OCI-LY7 (cell line): ENCODE data around the gene STAB1. TPM values are rescaled to one million over a fixed set of nuclear protein-coding genes. Genes with fewer than 3 reads are reported as not detected.
A peak's percentile ranks its signal among the peaks of the same experiment; 100 is the strongest.

ENCODE experiments used
- BruUV-seq: library from RNA; stranded (reverse); fragments of 400-500 nt; replicated peaks from 2 replicates; lab custom pipeline; 2021; lab: Mats Ljungman, UMichigan
- CTCF ChIA-PET: fragments of 300-600 bp; sonication (Branson Sonifier 250); formaldehyde crosslinking; loops from one replicate; lab custom pipeline; 2022; ENCODE audit warnings: antibody characterized with exemption; ENCODE audit not compliant: unreplicated experiment; lab: Charles Lee
- POLR2A ChIA-PET: fragments of 300-600 bp; sonication (Branson Sonifier 250); formaldehyde crosslinking; loops from one replicate; lab custom pipeline; 2022; ENCODE audit warnings: antibody characterized with exemption; lab: Charles Lee
- DNase-seq: peaks from one replicate; pipeline ENCODE4 v3.0.0-alpha.2; 2015; ENCODE audit warnings: low spot score
- H2AFZ ChIP-seq: fragments of 200-600 bp; sonication (generic), shearing (Covaris generic); 2 replicates; pipeline ENCODE4 v1.6.1; 2014; ENCODE audit warnings: mild to moderate bottlenecking, antibody characterized with exemption, low read length, moderate library complexity
- H3K27ac ChIP-seq: fragments of 200-600 bp; sonication (generic); 2 replicates; pipeline ENCODE4 v1.5.1; 2014; ENCODE audit warnings: mixed run types, low read depth, mild to moderate bottlenecking, moderate library complexity, low read length, inconsistent platforms; ENCODE audit not compliant: poor library complexity, severe bottlenecking
- H3K36me3 ChIP-seq: fragments of 200-600 bp; sonication (generic); 2 replicates; pipeline ENCODE4 v1.6.1; 2014; ENCODE audit warnings: mild to moderate bottlenecking, antibody characterized with exemption, low read length, moderate library complexity, mixed read lengths; ENCODE audit not compliant: insufficient read depth
- H3K4me1 ChIP-seq: fragments of 200-600 bp; sonication (generic); 2 replicates; pipeline ENCODE4 v1.5.1; 2014; ENCODE audit warnings: mild to moderate bottlenecking, low read length; ENCODE audit not compliant: insufficient read depth, poor library complexity, severe bottlenecking
- H3K4me2 ChIP-seq: fragments of 200-600 bp; sonication (generic); 2 replicates; pipeline ENCODE4 v1.6.1; 2014; ENCODE audit warnings: mild to moderate bottlenecking, low read length
- H3K4me3 ChIP-seq: fragments of 200-600 bp; sonication (generic); 2 replicates; pipeline ENCODE4 v1.5.1; 2014; ENCODE audit warnings: mild to moderate bottlenecking, low read depth, low read length; ENCODE audit not compliant: poor library complexity, severe bottlenecking
- H3K79me2 ChIP-seq: fragments of 200-600 bp; sonication (generic); 2 replicates; pipeline ENCODE4 v1.6.1; 2016; ENCODE audit warnings: low read depth, mild to moderate bottlenecking, low read length, moderate library complexity, mixed read lengths; ENCODE audit not compliant: insufficient read depth
- H3K9me2 ChIP-seq: fragments of 200-600 bp; sonication (generic); 2 replicates; pipeline ENCODE4 v1.6.1; 2016; ENCODE audit warnings: mild to moderate bottlenecking, low read length, mixed read lengths; ENCODE audit not compliant: insufficient read depth
- H3K9me3 ChIP-seq: fragments of 200-600 bp; sonication (generic); 2 replicates; pipeline ENCODE4 v1.6.1; 2014; ENCODE audit warnings: mild to moderate bottlenecking, mixed run types, low read length, mixed read lengths
- H4K20me1 ChIP-seq: fragments of 200-600 bp; sonication (generic); 2 replicates; pipeline ENCODE4 v1.6.1; 2014; ENCODE audit warnings: mild to moderate bottlenecking, antibody characterized with exemption, low read length, moderate library complexity, mixed read lengths; ENCODE audit not compliant: insufficient read depth
- CTCF ChIP-seq: fragments of 200-600 bp; sonication (generic); conservative IDR thresholded peaks from 2 replicates; pipeline ENCODE4 v1.5.1; 2014; ENCODE audit warnings: mild to moderate bottlenecking, antibody characterized with exemption, low read length, moderate library complexity, mixed read lengths
- EZH2phosphoT487 ChIP-seq: fragments of 200-600 bp; sonication (generic); IDR thresholded peaks from 2 replicates; pipeline ENCODE4 v1.6.1; 2018; ENCODE audit warnings: low read depth, borderline replicate concordance, mild to moderate bottlenecking, mixed run types, antibody characterized with exemption, low read length, moderate library complexity, mixed read lengths
- intact Hi-C: fragments of 100-400 bp; cut with micrococcal nuclease; formaldehyde crosslinking; loops from one replicate; pipeline ENCODE4 v1.10.0; 2022; ENCODE audit not compliant: unreplicated experiment
- total RNA-seq, 2 experiments: library from RNA; depleted of rRNA in 1 of 2; stranded (reverse); fragments of >200 nt in 1 of 2; shearing (Covaris generic) in 1 of 2; gene quantifications; 2 replicates each; pipeline ENCODE4 v1.2.3, GENCODE V29; 2014 to 2022

Gene STAB1
- total RNA-seq, 2 experiments from 2014 or later = not detected

- H3K9me3 ChIP-seq = no peaks in the 10 kb centered on the region
- H4K20me1 ChIP-seq = no peaks in the 10 kb centered on the region
- ChIA-PET POLR2A (interaction anchor here (1.2 to 2.9 kb wide), 3 partner anchors 19 to 34 kb away, joined by 3 to 8 read pairs (median 6); no protein-coding TSS in a partner anchor), CTCF (interaction anchor here (2.3 kb wide), 1 partner anchor 34 kb away, joined by 13 read pairs; no protein-coding TSS in a partner anchor)
- H3K4me1 ChIP-seq = no peaks in the 10 kb centered on the region
- no peaks in the 10 kb centered on the region for H3K79me2 ChIP-seq
- TF ChIP-seq EZH2phosphoT487 (no peak), CTCF (peak; percentile 99)
- intact Hi-C loops = loop anchor here (1.0 to 10.0 kb wide), 7 partner anchors 19 to 445 kb away; partner anchors contain the start of gene TLR9
- BruUV-seq = no TSS peak
- H2AFZ ChIP-seq = no peak overlapping the region
- H3K9me2 ChIP-seq = no peaks in the 10 kb centered on the region
- no peak overlapping the region for H3K4me3 ChIP-seq
- no peaks in the 10 kb centered on the region for H3K36me3 ChIP-seq
- no peak overlapping the region for H3K27ac ChIP-seq
- DNase-seq = peak; percentile 84
- H3K4me2 ChIP-seq = no peak overlapping the region
These were observed 48.3 kb upstream of the STAB1 start for GRCh38 chr3:52446631-52447511.

DNA sequence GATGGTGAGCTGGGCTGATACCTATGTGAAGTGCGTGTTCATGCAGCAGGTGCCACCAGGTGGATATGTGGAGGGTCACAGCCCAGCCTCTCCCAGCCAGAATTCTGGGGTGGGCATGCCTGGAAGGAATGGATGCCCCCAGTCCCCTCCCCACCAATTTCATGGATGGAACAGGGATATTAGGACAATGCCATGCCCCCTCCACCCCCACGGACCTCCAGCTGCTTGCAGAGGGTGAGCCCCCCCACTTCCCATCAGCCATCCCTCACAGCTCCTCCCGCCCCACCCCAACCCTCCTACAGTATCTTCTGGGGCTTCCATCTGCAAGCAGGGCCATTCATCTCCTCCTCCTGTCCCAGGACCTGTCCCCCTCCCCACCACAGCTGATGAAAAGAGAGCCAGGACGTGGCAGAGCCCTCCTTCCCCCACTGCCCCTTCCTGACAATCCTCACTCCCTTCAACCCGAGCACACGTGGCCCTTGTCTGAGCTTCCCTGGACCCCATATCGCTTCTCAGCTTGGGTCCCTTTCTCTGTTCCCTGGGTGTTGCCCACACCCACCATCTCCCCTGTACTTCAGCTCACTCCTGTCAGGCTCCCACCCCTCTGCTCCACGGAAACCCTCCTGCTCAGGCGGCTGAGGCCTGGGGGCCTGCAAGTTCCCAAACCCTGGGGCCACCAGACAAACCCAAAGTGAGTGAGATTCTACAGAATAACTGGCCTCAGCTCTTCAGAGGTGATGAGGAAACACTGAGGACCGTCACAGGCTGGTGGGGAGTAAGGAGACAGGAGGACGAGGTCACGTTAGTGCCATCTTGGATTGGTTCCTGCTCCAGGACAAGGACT is 47.4 kb upstream of the STAB1 start:
- Histone ChIP-seq H3K9me2 (no peaks in the 10 kb centered on the region), H3K4me1 (no peaks in the 10 kb centered on the region), H3K36me3 (no peaks in the 10 kb centered on the region), H4K20me1 (no peaks in the 10 kb centered on the region), H3K9me3 (no peaks in the 10 kb centered on the region), H3K27ac (no peak overlapping the region), H2AFZ (no peak overlapping the region), H3K79me2 (no peaks in the 10 kb centered on the region), H3K4me2 (no peak overlapping the region), H3K4me3 (no peak overlapping the region)
- BruUV-seq = no TSS peak
- TF ChIP-seq EZH2phosphoT487 (no peak), CTCF (no peak)
- ChIA-PET POLR2A (interaction anchor here (0.6 to 2.9 kb wide), 4 partner anchors 19 to 78 kb away, joined by 3 to 8 read pairs (median 5); no protein-coding TSS in a partner anchor), CTCF (interaction anchor here (2.3 kb wide), 1 partner anchor 35 kb away, joined by 13 read pairs; no protein-coding TSS in a partner anchor)
- intact Hi-C loops = loop anchor here (1.0 to 10.0 kb wide), 7 partner anchors 19 to 445 kb away; partner anchors contain the start of gene TLR9
- no peak for DNase-seq
